Lung (tissue), 12 donors: ENCODE data around the gene ZW10. TPM values are rescaled to one million over a fixed set of nuclear protein-coding genes. Genes with fewer than 3 reads are reported as not detected.
A peak's percentile ranks its signal among the peaks of the same experiment; 100 is the strongest.
"Not testable (repeated sequence)": the region's sequence is repeated elsewhere in the genome, so short reads cannot be mapped to it uniquely, and the experiment has no call there.

ENCODE experiments used
- ATAC-seq: fragments of 200-7000 bp; cut with Tn5 transposase; one replicate; pipeline ENCODE4 v1.9.1; 2020; ENCODE audit warnings: moderate number of reproducible peaks; ENCODE audit not compliant: insufficient read depth, low FRiP score
- DNase-seq, 3 donors: peaks; one replicate each; pipeline ENCODE4 v3.0.0-alpha.2; 2013 to 2017
- H3K27ac ChIP-seq, 2 donors: one replicate each; pipeline ENCODE4 v1.5.1; 2013; ENCODE audit warnings: mild to moderate bottlenecking in 2 of 2, moderate library complexity in 2 of 2, control low read depth in 1 of 2, inconsistent platforms in 1 of 2, low read depth in 1 of 2, low read length in 1 of 2
- H3K27me3 ChIP-seq, 3 donors: one replicate each; pipeline ENCODE4 v1.5.1; 2013; ENCODE audit warnings: low read length in 2 of 3; ENCODE audit not compliant: control insufficient read depth in 3 of 3, insufficient read depth in 3 of 3
- H3K36me3 ChIP-seq, 4 donors: one replicate each; pipeline ENCODE4 v1.5.1; 2013; ENCODE audit warnings: low read length in 4 of 4, mild to moderate bottlenecking in 1 of 4, moderate library complexity in 1 of 4; ENCODE audit not compliant: control insufficient read depth in 4 of 4, insufficient read depth in 4 of 4
- H3K4me1 ChIP-seq, 5 donors: one replicate each; pipeline ENCODE4 v1.5.1; 2013; ENCODE audit warnings: low read length in 5 of 5, mild to moderate bottlenecking in 2 of 5, moderate library complexity in 1 of 5; ENCODE audit not compliant: control insufficient read depth in 5 of 5, insufficient read depth in 5 of 5
- H3K4me3 ChIP-seq: one replicate; pipeline ENCODE4 v1.5.1; 2013; ENCODE audit warnings: mild to moderate bottlenecking, control low read depth, moderate library complexity
- H3K9ac ChIP-seq, 2 donors: one replicate each; pipeline ENCODE4 v1.5.1; 2013; ENCODE audit warnings: low read length in 2 of 2, control low read depth in 1 of 2; ENCODE audit not compliant: insufficient read depth in 1 of 2
- H3K9me3 ChIP-seq, 4 donors: one replicate each; pipeline ENCODE4 v1.5.1; 2013; ENCODE audit warnings: low read length in 3 of 4, mild to moderate bottlenecking in 1 of 4, moderate library complexity in 1 of 4; ENCODE audit not compliant: control insufficient read depth in 4 of 4, insufficient read depth in 3 of 4
- whole genome bisulfite sequencing, 2 donors: extraction: QIAGEN DNeasy Blood & Tissue Kit; methylation state at CpG; one replicate each; pipeline ENCODE4 v1.1.7; 2013; 5-methylcytosine and 5-hydroxymethylcytosine counted together
- polyA plus RNA-seq, 2 donors: library from polyadenylated mRNA; stranded (reverse); fragments of 200-250 nt; gene quantifications; one replicate each; pipeline ENCODE4 v1.2.1, GENCODE V29; 2013
- total RNA-seq, 2 donors: library from RNA; depleted of rRNA in 1 of 2; stranded (reverse); fragments of >200 nt in 1 of 2; gene quantifications; one replicate each; pipeline ENCODE4 v1.2.1, GENCODE V29; 2014 to 2021
- TF ChIP-seq, protein P1 (sequence below): IDR thresholded peaks from 2 replicates; pipeline ENCODE4 v1.5.1; 2012; ENCODE audit warnings: mild to moderate bottlenecking; ENCODE audit errors: control extremely low read depth, extremely low read depth
- donor health status: control.
- donor health status: control.
- donor health status: Bipolar disorder and iron deficiency.
- donor health status: healthy.
- donor health status: DM: yes; HTN: yes; CAD: no.

ZW10 gene
- total and polyA plus RNA-seq, 4 donors, result 3.2 to 18.5 (median 9.7) TPM

DNA sequence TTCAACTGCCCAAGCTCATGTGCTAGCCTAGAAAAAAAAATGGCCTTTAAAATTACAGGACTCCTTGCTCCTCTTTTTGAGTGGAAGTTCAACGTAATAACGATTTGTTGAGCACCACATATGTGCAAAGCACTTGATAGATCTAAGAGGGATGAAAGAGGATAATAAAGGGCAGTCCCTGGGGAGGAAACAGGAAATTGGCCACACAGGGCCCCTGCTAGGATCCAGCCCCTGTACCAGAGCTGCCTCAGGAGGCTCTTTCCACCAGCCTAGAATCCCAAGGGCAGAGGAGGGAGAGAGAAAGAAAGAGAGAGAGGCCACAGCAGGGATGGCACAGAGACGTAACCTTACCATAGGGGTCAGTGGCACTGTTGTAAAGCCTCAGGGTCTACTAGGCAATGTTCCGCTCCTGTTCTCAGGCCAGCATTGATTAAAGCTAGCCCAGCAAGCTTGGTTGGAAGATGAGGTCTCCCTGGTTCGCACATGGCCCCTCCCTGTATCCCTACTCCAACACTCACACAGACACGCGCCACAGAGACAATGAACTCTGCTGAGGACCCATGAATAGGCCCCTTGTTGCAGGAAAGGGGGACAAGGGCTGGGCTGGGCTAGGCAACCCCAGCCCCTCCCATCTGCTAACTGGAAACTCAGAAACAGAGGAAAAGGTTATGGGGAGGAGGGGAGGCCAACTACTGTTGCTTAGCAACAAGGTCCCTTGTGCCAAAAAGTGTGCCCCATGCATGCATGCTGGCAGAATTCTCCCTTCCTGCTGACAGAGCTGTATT, 67.4 kb downstream of the ZW10 start, which contains the start of gene TMPRSS5:
Gene TMPRSS5 (minus strand): TSS at position 438 of the 785 bp plus-strand sequence. CDS start 84 bp downstream, at position 354.
- no peak within 1 kb of the TSS for H3K9ac ChIP-seq
- 85 to 89% methylated on average over 7 of the region's 7 CpGs for WGBS, 2 donors
- no peak for ATAC-seq

GRCh38 chr11:113703551-113703950, 69.9 kb downstream of the ZW10 start:
- H3K36me3 ChIP-seq, H3K27me3 ChIP-seq, ATAC-seq, H3K27ac ChIP-seq, H3K4me3 ChIP-seq, H3K9me3 ChIP-seq, H3K9ac ChIP-seq, H3K4me1 ChIP-seq, DNase-seq: not testable (repeated sequence)
- 100% methylated on average over 1 of the region's 1 CpG for WGBS, 2 donors

More for the DNA sequence above, 67.4 kb downstream of the ZW10 start, which contains the start of gene TMPRSS5:
- Histone ChIP-seq H3K9me3 (peaks cover 0 to 3% (median 3%) of the 10 kb centered on the region in 4 donors), H3K4me1 (peaks cover 0 to 2% (median 0%) of the 10 kb centered on the region in 5 donors), H3K27me3 (no peaks in the 10 kb centered on the region), H3K36me3 (peaks cover 0 to 4% (median 1%) of the 10 kb centered on the region in 4 donors), H3K27ac (no peak within 1 kb of the TSS), H3K4me3 (no peak within 1 kb of the TSS)
- TF ChIP-seq, protein P1, sequence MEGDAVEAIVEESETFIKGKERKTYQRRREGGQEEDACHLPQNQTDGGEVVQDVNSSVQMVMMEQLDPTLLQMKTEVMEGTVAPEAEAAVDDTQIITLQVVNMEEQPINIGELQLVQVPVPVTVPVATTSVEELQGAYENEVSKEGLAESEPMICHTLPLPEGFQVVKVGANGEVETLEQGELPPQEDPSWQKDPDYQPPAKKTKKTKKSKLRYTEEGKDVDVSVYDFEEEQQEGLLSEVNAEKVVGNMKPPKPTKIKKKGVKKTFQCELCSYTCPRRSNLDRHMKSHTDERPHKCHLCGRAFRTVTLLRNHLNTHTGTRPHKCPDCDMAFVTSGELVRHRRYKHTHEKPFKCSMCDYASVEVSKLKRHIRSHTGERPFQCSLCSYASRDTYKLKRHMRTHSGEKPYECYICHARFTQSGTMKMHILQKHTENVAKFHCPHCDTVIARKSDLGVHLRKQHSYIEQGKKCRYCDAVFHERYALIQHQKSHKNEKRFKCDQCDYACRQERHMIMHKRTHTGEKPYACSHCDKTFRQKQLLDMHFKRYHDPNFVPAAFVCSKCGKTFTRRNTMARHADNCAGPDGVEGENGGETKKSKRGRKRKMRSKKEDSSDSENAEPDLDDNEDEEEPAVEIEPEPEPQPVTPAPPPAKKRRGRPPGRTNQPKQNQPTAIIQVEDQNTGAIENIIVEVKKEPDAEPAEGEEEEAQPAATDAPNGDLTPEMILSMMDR, result no peak
- DNase-seq, result peak; percentile 10 to 34 (median 28)

GRCh38 chr11:113701491-113701890, 72.0 kb downstream of the ZW10 start:
- TF ChIP-seq, protein P1, result no peak
- H3K9me3 ChIP-seq, result peaks cover 0 to 3% (median 0%) of the 10 kb centered on the region in 4 donors
- 100% methylated on average over 1 of the region's 1 CpG for WGBS, 2 donors
- ATAC-seq (no peak), DNase-seq (no peak)
- peaks cover 0 to 5% (median 0%) of the 10 kb centered on the region in 5 donors for H3K4me1 ChIP-seq
- no peak overlapping the region for H3K27ac ChIP-seq
- H3K27me3 ChIP-seq, result no peaks in the 10 kb centered on the region
- no peak overlapping the region for H3K9ac ChIP-seq
- H3K36me3 ChIP-seq, result peaks cover 0 to 3% (median 0%) of the 10 kb centered on the region in 4 donors
- H3K4me3 ChIP-seq, result no peak overlapping the region

- ATAC-seq (no peak), DNase-seq (no peak)
- no peak overlapping the region for H3K4me3 ChIP-seq
- peaks cover 0 to 3% (median 0%) of the 10 kb centered on the region in 4 donors for H3K9me3 ChIP-seq
- H3K27me3 ChIP-seq, result no peaks in the 10 kb centered on the region
- TF ChIP-seq, protein P1, result no peak
- H3K27ac ChIP-seq, result no peak overlapping the region
- peaks cover 0 to 2% (median under 1%) of the 10 kb centered on the region in 4 donors for H3K36me3 ChIP-seq
- H3K4me1 ChIP-seq, result peaks cover 0 to 3% (median 0%) of the 10 kb centered on the region in 5 donors
- H3K9ac ChIP-seq, result no peak overlapping the region
- 69 to 77% methylated on average over 3 of the region's 3 CpGs for WGBS, 2 donors
These were observed 75.0 kb downstream of the ZW10 start for GRCh38 chr11:113698515-113698914.
